HCT116 (cell line): ENCODE results near the gene C10orf143. TPM values are rescaled to one million over a fixed set of nuclear protein-coding genes. Genes with fewer than 3 reads are reported as not detected.
A peak's percentile ranks its signal among the peaks of the same experiment; 100 is the strongest.

Source experiments
- ATAC-seq: fragments of 200-7000 bp; cut with Tn5 transposase; 2 replicates; pipeline ENCODE4 v1.9.1; 2020; ENCODE audit warnings: mild to moderate bottlenecking, moderate library complexity
- BruUV-seq: library from RNA; stranded (reverse); fragments of 400-500 nt; replicated peaks from 2 replicates; lab custom pipeline; 2021; lab: Mats Ljungman, UMichigan
- CTCF ChIA-PET: fragments of 300-600 bp; sonication (Branson Sonifier 250); formaldehyde crosslinking; loops from one replicate; lab custom pipeline; 2021; ENCODE audit warnings: antibody characterized with exemption; lab: Charles Lee
- POLR2A ChIA-PET: fragments of 300-600, 350-600 bp; sonication (Branson Sonifier 250); formaldehyde crosslinking; loops from one replicate; lab custom pipeline; 2021; ENCODE audit warnings: antibody characterized with exemption; lab: Charles Lee
- RAD21 ChIA-PET, 2 experiments: fragments of 300-600 bp; sonication (Branson Sonifier 250); formaldehyde crosslinking; loops; one replicate each; lab custom pipeline; 2023; ENCODE audit warnings: low total read pairs in 2 of 2; ENCODE audit not compliant: uncharacterized antibody in 2 of 2, unreplicated experiment in 2 of 2, low non-redundant PET in 1 of 2; lab: Charles Lee
- DNase-seq: peaks from one replicate; pipeline ENCODE4 v3.0.0-alpha.2; 2010; ENCODE audit warnings: low read depth, low spot score
- H2AFZ ChIP-seq: fragments of 200-600 bp; shearing (Covaris generic), sonication (generic); 2 replicates; pipeline ENCODE4 v1.6.1; 2017; ENCODE audit warnings: low read depth, mixed run types, mixed read lengths, antibody characterized with exemption, low read length; ENCODE audit not compliant: poor library complexity, severe bottlenecking
- H3K27ac ChIP-seq: 2 replicates; pipeline ENCODE4 v1.5.1; 2012; ENCODE audit warnings: low read depth, low read length
- H3K27me3 ChIP-seq: fragments of 200-600 bp; sonication (generic); 2 replicates; pipeline ENCODE4 v1.6.1; 2016; ENCODE audit warnings: mixed run types, low read length, mixed read lengths; ENCODE audit not compliant: insufficient read depth
- H3K36me3 ChIP-seq, 2 experiments: fragments of 200-500 bp in 1 of 2; fragments of 200-600 bp in 1 of 2; sonication (Bioruptor generic) in 1 of 2; sonication (generic) in 1 of 2; 2 replicates each; pipeline versions ENCODE4 v1.5.1 to v1.6.1; 2014 to 2016; ENCODE audit warnings: low read length in 2 of 2, inconsistent platforms in 1 of 2, mixed read lengths in 1 of 2, mixed run types in 1 of 2; ENCODE audit not compliant: insufficient read depth in 2 of 2, control insufficient read depth in 1 of 2
- H3K4me1 ChIP-seq, 2 experiments: fragments of 200-600 bp in 1 of 2; sonication (generic) in 1 of 2; 2 replicates each; pipeline versions ENCODE4 v1.5.1 to v1.6.1; 2012 to 2017; ENCODE audit warnings: low read length in 2 of 2, inconsistent platforms in 1 of 2, mild to moderate bottlenecking in 1 of 2, mixed read lengths in 1 of 2, mixed run types in 1 of 2, moderate library complexity in 1 of 2; ENCODE audit not compliant: insufficient read depth in 2 of 2, control insufficient read depth in 1 of 2
- H3K4me2 ChIP-seq: fragments of 200-600 bp; sonication (generic); 2 replicates; pipeline ENCODE4 v1.6.1; 2017; ENCODE audit warnings: mixed run types, low read length, mixed read lengths
- H3K4me3 ChIP-seq, 2 experiments: fragments of 200-600 bp in 1 of 2; sonication (generic) in 1 of 2; replicated peaks in 1 of 2; 2 replicates each; pipeline ENCODE4 v1.5.1; 2011 to 2016; ENCODE audit warnings: low read length in 2 of 2, control low read depth in 1 of 2, low read depth in 1 of 2, mild to moderate bottlenecking in 1 of 2, mixed read lengths in 1 of 2, mixed run types in 1 of 2
- H3K79me2 ChIP-seq: fragments of 200-600 bp; sonication (generic); 2 replicates; pipeline ENCODE4 v1.6.1; 2017; ENCODE audit warnings: mild to moderate bottlenecking, mixed run types, low read length, moderate library complexity, mixed read lengths; ENCODE audit not compliant: insufficient read depth
- H3K9ac ChIP-seq: fragments of 200-600 bp; sonication (generic); 2 replicates; pipeline ENCODE4 v1.6.1; 2016; ENCODE audit warnings: low read length, mixed read lengths
- H3K9me2 ChIP-seq: fragments of 200-600 bp; sonication (generic), shearing (Covaris generic); 2 replicates; pipeline ENCODE4 v1.6.1; 2017; ENCODE audit warnings: mixed run types, mild to moderate bottlenecking, moderate library complexity; ENCODE audit not compliant: insufficient read depth
- H3K9me3 ChIP-seq, 2 experiments: fragments of 200-500 bp in 1 of 2; fragments of 200-600 bp in 1 of 2; sonication (Bioruptor generic) in 1 of 2; sonication (generic) in 1 of 2; 2 replicates each; pipeline ENCODE4 v1.6.1; 2014 to 2017; ENCODE audit warnings: low read length in 2 of 2, mixed read lengths in 2 of 2, inconsistent platforms in 1 of 2, low read depth in 1 of 2, mild to moderate bottlenecking in 1 of 2, mixed run types in 1 of 2, moderate library complexity in 1 of 2; ENCODE audit not compliant: control insufficient read depth in 1 of 2, insufficient read depth in 1 of 2
- H4K20me1 ChIP-seq: fragments of 200-600 bp; sonication (generic), shearing (Covaris generic); 2 replicates; pipeline ENCODE4 v1.6.1; 2017; ENCODE audit warnings: mixed run types, mild to moderate bottlenecking, moderate library complexity; ENCODE audit not compliant: insufficient read depth
- CBX3 ChIP-seq: IDR thresholded peaks from 2 replicates; pipeline ENCODE4 v1.6.1; 2012; ENCODE audit warnings: low read depth
- EZH2 ChIP-seq: fragments of 200-600 bp; sonication (generic); IDR thresholded peaks from 2 replicates; pipeline ENCODE4 v1.6.1; 2017; ENCODE audit warnings: antibody characterized with exemption, mixed run types
- MAX ChIP-seq: IDR thresholded peaks from 2 replicates; pipeline ENCODE4 v1.6.1; 2012
- RAD21 ChIP-seq: IDR thresholded peaks from 2 replicates; pipeline ENCODE4 v1.6.1; 2012; ENCODE audit warnings: low read depth, mild to moderate bottlenecking
- REST ChIP-seq: IDR thresholded peaks from 2 replicates; pipeline ENCODE4 v1.6.1; 2012; ENCODE audit warnings: low read depth
- SP1 ChIP-seq: IDR thresholded peaks from 2 replicates; pipeline ENCODE4 v1.6.1; 2012; ENCODE audit warnings: low read depth
- intact Hi-C: fragments of 100-400 bp; cut with micrococcal nuclease; formaldehyde crosslinking; loops from 2 replicates; pipeline ENCODE4 v1.10.0; 2022
- total RNA-seq: library from RNA; stranded (reverse); gene quantifications from one replicate; pipeline ENCODE4 v1.2.1, GENCODE V29; 2021; ENCODE audit not compliant: unreplicated experiment

C10orf143 gene
- total RNA-seq, 1 experiment from 2014 or later = 0.66 TPM

- ATAC-seq (0 out of 2 replicates have a peak, but pooled peaks have one; percentile 20), DNase-seq (no peak)
- BruUV-seq = no TSS peak
- RAD21 ChIA-PET = interaction anchor here in 1 of 2 experiments (0.6 kb wide), 1 partner anchor 1832 kb away, joined by 3 read pairs; no protein-coding TSS in a partner anchor
- no peaks in the 10 kb centered on the region for H3K4me1 ChIP-seq
- H4K20me1 ChIP-seq = no peaks in the 10 kb centered on the region
- no peak overlapping the region for H3K27ac ChIP-seq
- H3K4me2 ChIP-seq = no peak overlapping the region
- CTCF ChIA-PET = no interaction called here
- no peaks in the 10 kb centered on the region for H3K79me2 ChIP-seq
- no peak overlapping the region for H2AFZ ChIP-seq
- no peaks in the 10 kb centered on the region for H3K9me3 ChIP-seq
- H3K27me3 ChIP-seq = no peaks in the 10 kb centered on the region
- no peak overlapping the region for H3K4me3 ChIP-seq
- no peak for TF ChIP-seq RAD21
- TF ChIP-seq SP1 = no peak
- TF ChIP-seq CBX3 = no peak
- TF ChIP-seq EZH2 = no peak
- no peak for TF ChIP-seq MAX
- TF ChIP-seq REST = no peak
- no peak overlapping the region for H3K9ac ChIP-seq
- no peaks in the 10 kb centered on the region for H3K36me3 ChIP-seq
- H3K9me2 ChIP-seq = no peaks in the 10 kb centered on the region
- intact Hi-C loops = loop anchor here (5.0 kb wide), 1 partner anchor 1012 kb away; no protein-coding TSS in a partner anchor
- POLR2A ChIA-PET = no interaction called here
These were observed 66.3 kb downstream of the C10orf143 start for GRCh38 chr10:130044067-130045061.
